A549 (cell line): Measurements from ENCODE around the gene GDF7. TPM values are rescaled to one million over a fixed set of nuclear protein-coding genes. Genes with fewer than 3 reads are reported as not detected.

Experiments used
- ATAC-seq, 2 experiments: fragments of 200-7000 bp in 1 of 2; fragments of >200 bp in 1 of 2; cut with Nextera tagmentation in 1 of 2; cut with Tn5 transposase in 1 of 2; 3 replicates each; pipeline versions ENCODE4 v1.8.0 to v1.9.1; 2018 to 2020; ENCODE audit warnings: mild to moderate bottlenecking in 1 of 2, moderate library complexity in 1 of 2
- CTCF ChIA-PET: fragments of 300-600 bp; sonication (Branson Sonifier 250); formaldehyde crosslinking; extraction: SDS; loops from one replicate; lab custom pipeline; 2021; ENCODE audit warnings: antibody characterized with exemption, inconsistent platforms; lab: Yijun Ruan, JAX
- POLR2A ChIA-PET: fragments of 350-600 bp; formaldehyde crosslinking; extraction: SDS; loops from one replicate; lab custom pipeline; 2021; ENCODE audit warnings: antibody characterized with exemption, inconsistent platforms; lab: Yijun Ruan, JAX
- DNase-seq, 2 experiments: peaks; one replicate each; pipeline versions ENCODE4 v3.0.0 to v3.0.0-alpha.2; 2011 to 2016; ENCODE audit warnings: low read depth in 1 of 2, low spot score in 1 of 2
- FAIRE-seq: peaks from 2 replicates; lab custom pipeline; 2011; peaks lifted over from hg19 to GRCh38; lab: Jason Lieb, UNC
- H3K27ac ChIP-seq, 2 experiments: fragments of >200 bp; sonication (Bioruptor Twin); formaldehyde crosslinking; 3 replicates each; pipeline ENCODE4 v1.5.1; 2016 to 2017
- H3K4me1 ChIP-seq: fragments of >200 bp; sonication (Bioruptor Twin); formaldehyde crosslinking; 3 replicates; pipeline ENCODE4 v1.6.1; 2016
- H3K4me2 ChIP-seq: fragments of >200 bp; sonication (Bioruptor Twin); formaldehyde crosslinking; 3 replicates; pipeline ENCODE4 v1.6.1; 2016
- H3K4me3 ChIP-seq: fragments of >200 bp; sonication (Bioruptor Twin); formaldehyde crosslinking; 3 replicates; pipeline ENCODE4 v1.5.1; 2016
- H3K9me3 ChIP-seq: fragments of >200 bp; sonication (Bioruptor Twin); formaldehyde crosslinking; 3 replicates; pipeline ENCODE4 v1.6.1; 2016
- BHLHE40 ChIP-seq: IDR thresholded peaks from 2 replicates; pipeline ENCODE4 v1.6.1; 2012; ENCODE audit warnings: low read depth, low read length, inconsistent platforms
- CBX2 ChIP-seq: fragments of 200-600 bp; sonication (generic); IDR thresholded peaks from 2 replicates; pipeline ENCODE4 v1.6.1; 2016; ENCODE audit warnings: low read depth, mild to moderate bottlenecking, borderline replicate concordance
- CBX8 ChIP-seq: fragments of 200-600 bp; sonication (generic); IDR thresholded peaks from 2 replicates; pipeline ENCODE4 v1.6.1; 2016
- EHF ChIP-seq: fragments of 250-450 bp; sonication (Bioruptor Pico); IDR thresholded peaks from 2 replicates; pipeline ENCODE4 v1.5.0; 2020; ENCODE audit warnings: mild to moderate bottlenecking
- FOSB ChIP-seq: fragments of 250-450 bp; sonication (Bioruptor Pico); IDR thresholded peaks from 2 replicates; pipeline ENCODE4 v1.5.0; 2020; ENCODE audit warnings: mild to moderate bottlenecking, moderate library complexity
- HOXB5 ChIP-seq: fragments of 250-450 bp; sonication (Bioruptor Pico); IDR thresholded peaks from 2 replicates; pipeline ENCODE4 v1.5.0; 2020; ENCODE audit warnings: mild to moderate bottlenecking, moderate library complexity
- JUN ChIP-seq, 2 experiments: fragments of >200 bp; sonication (Bioruptor Twin); formaldehyde crosslinking; IDR thresholded peaks; 2 replicates in 1 of 2; 3 replicates in 1 of 2; pipeline ENCODE4 v1.6.1; 2016 to 2017
- MAFK ChIP-seq: fragments of 450-650 bp; IDR thresholded peaks from 2 replicates; pipeline ENCODE4 v1.6.1; 2014; ENCODE audit not compliant: partially characterized antibody
- MYC ChIP-seq: IDR thresholded peaks from 2 replicates; pipeline ENCODE4 v1.6.1; 2012; ENCODE audit warnings: mild to moderate bottlenecking, inconsistent platforms, low read length, improper control_type of control experiment, borderline replicate concordance
- NPAS2 ChIP-seq: fragments of 250-450 bp; sonication (Bioruptor Pico); IDR thresholded peaks from 2 replicates; pipeline ENCODE4 v1.8.0; 2022; ENCODE audit warnings: mild to moderate bottlenecking, moderate library complexity, borderline replicate concordance
- POLR2AphosphoS2 ChIP-seq: conservative IDR thresholded peaks from 2 replicates; pipeline ENCODE4 v1.6.1; 2012; ENCODE audit warnings: low read length, improper control_type of control experiment, inconsistent platforms
- RAD21 ChIP-seq, 2 experiments: fragments of >200 bp in 1 of 2; sonication (Bioruptor Twin) in 1 of 2; formaldehyde crosslinking in 1 of 2; IDR thresholded peaks in 1 of 2; conservative IDR thresholded peaks in 1 of 2; 2 replicates in 1 of 2; 3 replicates in 1 of 2; pipeline ENCODE4 v1.6.1; 2012 to 2018; ENCODE audit warnings: inconsistent platforms in 1 of 2
- RCOR1 ChIP-seq: fragments of 150-350 bp; IDR thresholded peaks from 2 replicates; pipeline ENCODE4 v1.6.1; 2014; ENCODE audit warnings: antibody characterized with exemption, low read length, low read depth
- REST ChIP-seq: fragments of 200-600 bp; sonication (generic); IDR thresholded peaks from 2 replicates; pipeline ENCODE4 v1.6.1; 2016; ENCODE audit warnings: antibody characterized with exemption, mild to moderate bottlenecking, moderate library complexity
- RFX5 ChIP-seq: fragments of 450-650 bp; IDR thresholded peaks from 2 replicates; pipeline ENCODE4 v1.7.1; 2014; ENCODE audit warnings: antibody characterized with exemption, mild to moderate bottlenecking, moderate library complexity
- TFCP2L1 ChIP-seq: fragments of 250-450 bp; sonication (Bioruptor Pico); IDR thresholded peaks from 2 replicates; pipeline ENCODE4 v1.5.0; 2021; ENCODE audit warnings: mild to moderate bottlenecking
- TP53 ChIP-seq: fragments of 250-450 bp; sonication (Bioruptor Pico); IDR thresholded peaks from 2 replicates; pipeline ENCODE4 v1.5.0; 2021; ENCODE audit warnings: mild to moderate bottlenecking, moderate library complexity
- ZNF302 ChIP-seq: fragments of 250-450 bp; sonication (Bioruptor Pico); IDR thresholded peaks from 2 replicates; pipeline ENCODE4 v1.9.0; 2021; ENCODE audit warnings: inconsistent platforms, mild to moderate bottlenecking, moderate library complexity
- WGBS: methylation state at CpG from one replicate; pipeline ENCODE4 v1.1.6; 2017; ENCODE audit errors: missing lambda C conversion rate; 5-methylcytosine and 5-hydroxymethylcytosine counted together
- polyA plus RNA-seq, 4 experiments: library from polyadenylated mRNA; depleted of rRNA in 3 of 4; stranded (reverse); fragments of >200 nt; fragmentation: RNase III in 1 of 4; extraction: RNeasy Plus Mini Kit Qiagen cat#74134 plus additional on column Dnase treatment in 1 of 4; gene quantifications; 2 replicates in 3 of 4; 3 replicates in 1 of 4; pipeline ENCODE4 v1.2.3, GENCODE V29; 2011 to 2017
- TF ChIP-seq, protein P1 (sequence below): fragments of 150-350 bp; IDR thresholded peaks from 2 replicates; pipeline ENCODE4 v1.6.1; 2014; ENCODE audit warnings: low read depth, mild to moderate bottlenecking, low read length
- TF ChIP-seq, protein P2 (sequence below): fragments of >200 bp; sonication (Bioruptor Twin); formaldehyde crosslinking; IDR thresholded peaks from 3 replicates; pipeline ENCODE4 v1.5.1; 2016
- TF ChIP-seq, protein P3 (sequence below): IDR thresholded peaks from 2 replicates; pipeline ENCODE4 v1.6.1; 2012; ENCODE audit warnings: low read depth, borderline replicate concordance

Gene GDF7
- polyA plus RNA-seq, 2 of the 4 experiments (the other 2 are of a cell fraction): 0.03 to 0.05 TPM

GRCh38 chr2:20650877-20651730, 15.8 kb upstream of the GDF7 start, which contains the start of gene HS1BP3 (continued):
- TF ChIP-seq, protein P1, sequence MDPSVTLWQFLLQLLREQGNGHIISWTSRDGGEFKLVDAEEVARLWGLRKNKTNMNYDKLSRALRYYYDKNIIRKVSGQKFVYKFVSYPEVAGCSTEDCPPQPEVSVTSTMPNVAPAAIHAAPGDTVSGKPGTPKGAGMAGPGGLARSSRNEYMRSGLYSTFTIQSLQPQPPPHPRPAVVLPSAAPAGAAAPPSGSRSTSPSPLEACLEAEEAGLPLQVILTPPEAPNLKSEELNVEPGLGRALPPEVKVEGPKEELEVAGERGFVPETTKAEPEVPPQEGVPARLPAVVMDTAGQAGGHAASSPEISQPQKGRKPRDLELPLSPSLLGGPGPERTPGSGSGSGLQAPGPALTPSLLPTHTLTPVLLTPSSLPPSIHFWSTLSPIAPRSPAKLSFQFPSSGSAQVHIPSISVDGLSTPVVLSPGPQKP: no peak
- TF ChIP-seq POLR2AphosphoS2: no peak
- TF ChIP-seq FOSB (CRISPR knock-in tag): no peak
- TF ChIP-seq, protein P2, sequence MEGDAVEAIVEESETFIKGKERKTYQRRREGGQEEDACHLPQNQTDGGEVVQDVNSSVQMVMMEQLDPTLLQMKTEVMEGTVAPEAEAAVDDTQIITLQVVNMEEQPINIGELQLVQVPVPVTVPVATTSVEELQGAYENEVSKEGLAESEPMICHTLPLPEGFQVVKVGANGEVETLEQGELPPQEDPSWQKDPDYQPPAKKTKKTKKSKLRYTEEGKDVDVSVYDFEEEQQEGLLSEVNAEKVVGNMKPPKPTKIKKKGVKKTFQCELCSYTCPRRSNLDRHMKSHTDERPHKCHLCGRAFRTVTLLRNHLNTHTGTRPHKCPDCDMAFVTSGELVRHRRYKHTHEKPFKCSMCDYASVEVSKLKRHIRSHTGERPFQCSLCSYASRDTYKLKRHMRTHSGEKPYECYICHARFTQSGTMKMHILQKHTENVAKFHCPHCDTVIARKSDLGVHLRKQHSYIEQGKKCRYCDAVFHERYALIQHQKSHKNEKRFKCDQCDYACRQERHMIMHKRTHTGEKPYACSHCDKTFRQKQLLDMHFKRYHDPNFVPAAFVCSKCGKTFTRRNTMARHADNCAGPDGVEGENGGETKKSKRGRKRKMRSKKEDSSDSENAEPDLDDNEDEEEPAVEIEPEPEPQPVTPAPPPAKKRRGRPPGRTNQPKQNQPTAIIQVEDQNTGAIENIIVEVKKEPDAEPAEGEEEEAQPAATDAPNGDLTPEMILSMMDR: peak; percentile 99
- no peak for TF ChIP-seq EHF (CRISPR knock-in tag)
- TF ChIP-seq HOXB5 (CRISPR knock-in tag): no peak
- no peak for TF ChIP-seq NPAS2 (CRISPR knock-in tag)
- TF ChIP-seq BHLHE40: peak; percentile 86
- peak; percentile 53 to 84 for TF ChIP-seq RAD21 (conservative IDR thresholded peaks at IDR 0.05 in 1 of 2, IDR thresholded peaks at IDR 0.05 in 1 of 2)
- no peak for TF ChIP-seq ZNF302 (CRISPR knock-in tag)

GRCh38 chr2:20651731-20652099, 15.2 kb upstream of the GDF7 start:
- DNase-seq (no peak), ATAC-seq (no peak), FAIRE-seq (no peak)
- WGBS: 82% methylated on average over 7 of the region's 7 CpGs
- ChIA-PET POLR2A (interaction anchor here (0.8 to 7.0 kb wide), 8 partner anchors 10 to 255 kb away, joined by 3 to 73 read pairs (median 4); partner anchors contain the start of genes GDF7, LDAH and RHOB), CTCF (interaction anchor here (0.6 to 12.0 kb wide), 61 partner anchors 10 to 326 kb away, joined by 3 to 195 read pairs (median 4); partner anchors contain the start of genes GDF7 and RHOB)
- Histone ChIP-seq H3K4me3 (peak overlapping the region; percentile 89), H3K27ac (peak overlapping the region; percentile 94; a peak in 5 of 6 replicates), H3K4me1 (peaks cover 12% of the 10 kb centered on the region; the same call in 2 of the 3 replicates), H3K9me3 (no peaks in the 10 kb centered on the region), H3K4me2 (peak overlapping the region; percentile 84)
- TF ChIP-seq TFCP2L1 (CRISPR knock-in tag): no peak
- peak; percentile 64 for TF ChIP-seq MAFK

DNA sequence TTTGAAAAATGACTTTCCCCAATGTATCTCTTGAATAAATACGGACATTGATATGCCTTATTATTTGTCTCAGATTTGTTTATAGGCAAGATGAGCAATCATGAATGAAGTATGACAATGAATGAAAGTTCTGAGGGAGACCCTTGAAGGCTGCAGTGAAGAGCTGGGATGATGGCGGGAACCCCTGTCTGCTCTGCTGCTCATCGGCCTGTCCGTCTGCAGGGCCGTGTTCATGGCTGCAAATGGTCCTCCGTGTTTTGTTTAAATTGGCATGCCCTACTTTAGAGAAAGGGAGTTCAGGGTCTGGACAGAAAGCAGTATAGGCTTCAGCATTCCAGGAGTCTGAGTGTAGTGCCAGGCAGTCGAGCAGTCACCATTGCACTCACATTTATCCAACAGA, 14.8 kb upstream of the GDF7 start:
- Histone ChIP-seq H3K4me1 (peaks cover 12% of the 10 kb centered on the region; the same call in 2 of the 3 replicates), H3K9me3 (no peaks in the 10 kb centered on the region), H3K27ac (no peak overlapping the region), H3K4me2 (no peak overlapping the region), H3K4me3 (no peak overlapping the region)
- FAIRE-seq (no peak), ATAC-seq (no peak), DNase-seq (no peak)
- ChIA-PET CTCF (interaction anchor here (1.1 to 12.0 kb wide), 18 partner anchors 11 to 311 kb away, joined by 3 to 195 read pairs (median 20); partner anchors contain the start of genes GDF7 and RHOB), POLR2A (interaction anchor here (2.2 to 7.0 kb wide), 2 partner anchors 205 to 210 kb away, joined by 9 to 73 read pairs; partner anchors contain the start of gene RHOB)
- no peak for TF ChIP-seq TP53
- no peak for TF ChIP-seq MYC
- TF ChIP-seq HOXB5 (CRISPR knock-in tag): no peak
- TF ChIP-seq ZNF302 (CRISPR knock-in tag): no peak
- TF ChIP-seq CBX2: no peak
- TF ChIP-seq JUN (IDR thresholded peaks at IDR 0.05): no peak
- no peak for TF ChIP-seq NPAS2 (CRISPR knock-in tag)
- TF ChIP-seq RFX5: no peak
- TF ChIP-seq CBX8: no peak
- no peak for TF ChIP-seq RCOR1
- TF ChIP-seq EHF (CRISPR knock-in tag): no peak
- TF ChIP-seq REST: no peak
- TF ChIP-seq, protein P3, sequence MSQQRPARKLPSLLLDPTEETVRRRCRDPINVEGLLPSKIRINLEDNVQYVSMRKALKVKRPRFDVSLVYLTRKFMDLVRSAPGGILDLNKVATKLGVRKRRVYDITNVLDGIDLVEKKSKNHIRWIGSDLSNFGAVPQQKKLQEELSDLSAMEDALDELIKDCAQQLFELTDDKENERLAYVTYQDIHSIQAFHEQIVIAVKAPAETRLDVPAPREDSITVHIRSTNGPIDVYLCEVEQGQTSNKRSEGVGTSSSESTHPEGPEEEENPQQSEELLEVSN: no peak
- 91% methylated on average over 7 of the region's 7 CpGs for WGBS
